HCT116 (cell line): ENCODE data around the gene NKTR. TPM values are rescaled to one million over a fixed set of nuclear protein-coding genes. Genes with fewer than 3 reads are reported as not detected.

Experiments
- ATAC-seq: fragments of 200-7000 bp; cut with Tn5 transposase; 2 replicates; pipeline ENCODE4 v1.9.1; 2020; ENCODE audit warnings: mild to moderate bottlenecking, moderate library complexity
- BruUV-seq: library from RNA; stranded (reverse); fragments of 400-500 nt; replicated peaks from 2 replicates; lab custom pipeline; 2021; lab: Mats Ljungman, UMichigan
- CTCF ChIA-PET: fragments of 300-600 bp; sonication (Branson Sonifier 250); formaldehyde crosslinking; loops from one replicate; lab custom pipeline; 2021; ENCODE audit warnings: antibody characterized with exemption; lab: Charles Lee
- POLR2A ChIA-PET: fragments of 300-600, 350-600 bp; sonication (Branson Sonifier 250); formaldehyde crosslinking; loops from one replicate; lab custom pipeline; 2021; ENCODE audit warnings: antibody characterized with exemption; lab: Charles Lee
- RAD21 ChIA-PET, 2 experiments: fragments of 300-600 bp; sonication (Branson Sonifier 250); formaldehyde crosslinking; loops; one replicate each; lab custom pipeline; 2023; ENCODE audit warnings: low total read pairs in 2 of 2; ENCODE audit not compliant: uncharacterized antibody in 2 of 2, unreplicated experiment in 2 of 2, low non-redundant PET in 1 of 2; lab: Charles Lee
- DNase-seq: peaks from one replicate; pipeline ENCODE4 v3.0.0-alpha.2; 2010; ENCODE audit warnings: low read depth, low spot score
- H2AFZ ChIP-seq: fragments of 200-600 bp; shearing (Covaris generic), sonication (generic); 2 replicates; pipeline ENCODE4 v1.6.1; 2017; ENCODE audit warnings: low read depth, mixed run types, mixed read lengths, antibody characterized with exemption, low read length; ENCODE audit not compliant: poor library complexity, severe bottlenecking
- H3K27ac ChIP-seq: 2 replicates; pipeline ENCODE4 v1.5.1; 2012; ENCODE audit warnings: low read depth, low read length
- H3K27me3 ChIP-seq: fragments of 200-600 bp; sonication (generic); 2 replicates; pipeline ENCODE4 v1.6.1; 2016; ENCODE audit warnings: mixed run types, low read length, mixed read lengths; ENCODE audit not compliant: insufficient read depth
- H3K36me3 ChIP-seq, 2 experiments: fragments of 200-500 bp in 1 of 2; fragments of 200-600 bp in 1 of 2; sonication (Bioruptor generic) in 1 of 2; sonication (generic) in 1 of 2; 2 replicates each; pipeline versions ENCODE4 v1.5.1 to v1.6.1; 2014 to 2016; ENCODE audit warnings: low read length in 2 of 2, inconsistent platforms in 1 of 2, mixed read lengths in 1 of 2, mixed run types in 1 of 2; ENCODE audit not compliant: insufficient read depth in 2 of 2, control insufficient read depth in 1 of 2
- H3K4me1 ChIP-seq, 2 experiments: fragments of 200-600 bp in 1 of 2; sonication (generic) in 1 of 2; 2 replicates each; pipeline versions ENCODE4 v1.5.1 to v1.6.1; 2012 to 2017; ENCODE audit warnings: low read length in 2 of 2, inconsistent platforms in 1 of 2, mild to moderate bottlenecking in 1 of 2, mixed read lengths in 1 of 2, mixed run types in 1 of 2, moderate library complexity in 1 of 2; ENCODE audit not compliant: insufficient read depth in 2 of 2, control insufficient read depth in 1 of 2
- H3K4me2 ChIP-seq: fragments of 200-600 bp; sonication (generic); 2 replicates; pipeline ENCODE4 v1.6.1; 2017; ENCODE audit warnings: mixed run types, low read length, mixed read lengths
- H3K4me3 ChIP-seq, 2 experiments: fragments of 200-600 bp in 1 of 2; sonication (generic) in 1 of 2; replicated peaks in 1 of 2; 2 replicates each; pipeline ENCODE4 v1.5.1; 2011 to 2016; ENCODE audit warnings: low read length in 2 of 2, control low read depth in 1 of 2, low read depth in 1 of 2, mild to moderate bottlenecking in 1 of 2, mixed read lengths in 1 of 2, mixed run types in 1 of 2
- H3K79me2 ChIP-seq: fragments of 200-600 bp; sonication (generic); 2 replicates; pipeline ENCODE4 v1.6.1; 2017; ENCODE audit warnings: mild to moderate bottlenecking, mixed run types, low read length, moderate library complexity, mixed read lengths; ENCODE audit not compliant: insufficient read depth
- H3K9ac ChIP-seq: fragments of 200-600 bp; sonication (generic); 2 replicates; pipeline ENCODE4 v1.6.1; 2016; ENCODE audit warnings: low read length, mixed read lengths
- H3K9me2 ChIP-seq: fragments of 200-600 bp; sonication (generic), shearing (Covaris generic); 2 replicates; pipeline ENCODE4 v1.6.1; 2017; ENCODE audit warnings: mixed run types, mild to moderate bottlenecking, moderate library complexity; ENCODE audit not compliant: insufficient read depth
- H3K9me3 ChIP-seq, 2 experiments: fragments of 200-500 bp in 1 of 2; fragments of 200-600 bp in 1 of 2; sonication (Bioruptor generic) in 1 of 2; sonication (generic) in 1 of 2; 2 replicates each; pipeline ENCODE4 v1.6.1; 2014 to 2017; ENCODE audit warnings: low read length in 2 of 2, mixed read lengths in 2 of 2, inconsistent platforms in 1 of 2, low read depth in 1 of 2, mild to moderate bottlenecking in 1 of 2, mixed run types in 1 of 2, moderate library complexity in 1 of 2; ENCODE audit not compliant: control insufficient read depth in 1 of 2, insufficient read depth in 1 of 2
- H4K20me1 ChIP-seq: fragments of 200-600 bp; sonication (generic), shearing (Covaris generic); 2 replicates; pipeline ENCODE4 v1.6.1; 2017; ENCODE audit warnings: mixed run types, mild to moderate bottlenecking, moderate library complexity; ENCODE audit not compliant: insufficient read depth
- CEBPB ChIP-seq: IDR thresholded peaks from 2 replicates; pipeline ENCODE4 v1.6.1; 2012; ENCODE audit warnings: low read depth
- EGR1 ChIP-seq: IDR thresholded peaks from 2 replicates; pipeline ENCODE4 v1.6.1; 2012; ENCODE audit warnings: low read depth
- ELF1 ChIP-seq: IDR thresholded peaks from 2 replicates; pipeline ENCODE4 v1.6.1; 2012; ENCODE audit warnings: low read depth, borderline replicate concordance
- EZH2 ChIP-seq: fragments of 200-600 bp; sonication (generic); IDR thresholded peaks from 2 replicates; pipeline ENCODE4 v1.6.1; 2017; ENCODE audit warnings: antibody characterized with exemption, mixed run types
- FOSL1 ChIP-seq: IDR thresholded peaks from 2 replicates; pipeline ENCODE4 v1.6.1; 2012; ENCODE audit warnings: low read depth
- JUND ChIP-seq: IDR thresholded peaks from 2 replicates; pipeline ENCODE4 v1.6.1; 2012
- POLR2A ChIP-seq: IDR thresholded peaks from 2 replicates; pipeline ENCODE4 v1.7.0; 2011; ENCODE audit warnings: borderline replicate concordance; ENCODE audit not compliant: insufficient read depth, insufficient read length; ENCODE audit errors: extremely low read depth
- POLR2AphosphoS5 ChIP-seq: IDR thresholded peaks from 2 replicates; pipeline ENCODE4 v1.6.1; 2011; ENCODE audit warnings: mild to moderate bottlenecking, low read depth, low read length, moderate library complexity
- RAD21 ChIP-seq: IDR thresholded peaks from 2 replicates; pipeline ENCODE4 v1.6.1; 2012; ENCODE audit warnings: low read depth, mild to moderate bottlenecking
- SIN3A ChIP-seq: IDR thresholded peaks from 2 replicates; pipeline ENCODE4 v1.6.1; 2012; ENCODE audit warnings: low read depth
- SP1 ChIP-seq: IDR thresholded peaks from 2 replicates; pipeline ENCODE4 v1.6.1; 2012; ENCODE audit warnings: low read depth
- TCF7L2 ChIP-seq: IDR thresholded peaks from 2 replicates; pipeline ENCODE4 v1.7.0; 2011; ENCODE audit warnings: borderline replicate concordance, inconsistent platforms; ENCODE audit not compliant: insufficient read depth, insufficient read length; ENCODE audit errors: extremely low read depth
- YY1 ChIP-seq: IDR thresholded peaks from 2 replicates; pipeline ENCODE4 v1.6.1; 2011; ENCODE audit warnings: low read length, low read depth, moderate library complexity, mild to moderate bottlenecking; ENCODE audit not compliant: insufficient replicate concordance; ENCODE audit errors: extremely low read depth
- ZFX ChIP-seq: fragments of 450-650 bp; IDR thresholded peaks from 2 replicates; pipeline ENCODE4 v1.6.1; 2017
- ZNF274 ChIP-seq: fragments of 200-500 bp; sonication (Bioruptor generic); IDR thresholded peaks from 2 replicates; pipeline ENCODE4 v1.6.1; 2014; ENCODE audit warnings: mild to moderate bottlenecking, low read depth, low read length, inconsistent platforms
- intact Hi-C: fragments of 100-400 bp; cut with micrococcal nuclease; formaldehyde crosslinking; loops from 2 replicates; pipeline ENCODE4 v1.10.0; 2022
- total RNA-seq: library from RNA; stranded (reverse); gene quantifications from one replicate; pipeline ENCODE4 v1.2.1, GENCODE V29; 2021; ENCODE audit not compliant: unreplicated experiment
- TF ChIP-seq, protein P1 (sequence below): IDR thresholded peaks from 2 replicates; pipeline ENCODE4 v1.6.1; 2012
- TF ChIP-seq, protein P2 (sequence below): IDR thresholded peaks from 2 replicates; pipeline ENCODE4 v1.6.1; 2011; ENCODE audit warnings: mild to moderate bottlenecking, low read length, moderate library complexity; ENCODE audit not compliant: insufficient replicate concordance; ENCODE audit errors: extremely low read depth

Gene NKTR
- total RNA-seq, 1 experiment from 2014 or later: 59.7 TPM

DNA sequence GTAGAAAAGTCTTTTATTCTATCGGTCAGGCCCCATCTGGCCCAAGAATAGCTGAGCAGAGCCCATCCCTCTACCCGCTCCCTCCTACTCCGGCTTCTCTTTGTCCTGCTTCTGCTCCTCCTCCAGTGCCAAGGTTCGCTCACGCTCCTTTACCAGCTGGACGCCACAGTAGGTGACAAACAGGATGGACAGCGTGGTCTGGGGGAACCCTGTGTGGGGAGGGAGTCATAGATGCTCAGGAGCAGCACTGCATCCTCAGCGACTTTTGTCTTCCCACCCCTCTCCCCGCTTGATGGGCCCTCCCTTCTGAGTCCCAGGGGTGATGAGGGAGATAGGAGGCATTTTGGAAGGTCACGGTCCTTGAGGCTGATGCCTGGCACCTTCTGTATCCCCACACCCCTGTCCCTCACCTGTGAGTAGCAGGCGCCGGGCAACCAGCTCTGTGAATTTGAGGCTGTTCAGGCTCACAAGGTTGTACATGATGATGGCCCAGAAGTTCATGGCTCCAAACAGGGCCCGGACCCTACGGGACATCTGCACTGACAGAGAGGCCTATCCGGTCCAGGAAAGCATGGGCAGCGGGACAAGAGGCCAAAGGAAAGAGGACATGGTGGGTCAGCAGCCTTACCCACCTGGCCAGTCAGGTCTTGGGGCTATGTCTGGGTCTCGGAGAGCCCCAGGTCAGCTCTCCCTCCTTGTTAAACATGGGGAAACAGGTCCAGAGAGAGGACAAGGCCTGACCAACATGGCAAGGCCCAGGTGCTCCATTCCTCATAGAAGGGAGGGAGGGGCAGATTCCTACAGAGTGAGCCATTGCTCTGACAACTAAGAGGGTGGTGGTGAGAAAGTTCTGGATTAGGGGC is 92.4 kb downstream of the NKTR start:
- RAD21 ChIA-PET: no interaction called here
- CTCF ChIA-PET: no interaction called here

DNA sequence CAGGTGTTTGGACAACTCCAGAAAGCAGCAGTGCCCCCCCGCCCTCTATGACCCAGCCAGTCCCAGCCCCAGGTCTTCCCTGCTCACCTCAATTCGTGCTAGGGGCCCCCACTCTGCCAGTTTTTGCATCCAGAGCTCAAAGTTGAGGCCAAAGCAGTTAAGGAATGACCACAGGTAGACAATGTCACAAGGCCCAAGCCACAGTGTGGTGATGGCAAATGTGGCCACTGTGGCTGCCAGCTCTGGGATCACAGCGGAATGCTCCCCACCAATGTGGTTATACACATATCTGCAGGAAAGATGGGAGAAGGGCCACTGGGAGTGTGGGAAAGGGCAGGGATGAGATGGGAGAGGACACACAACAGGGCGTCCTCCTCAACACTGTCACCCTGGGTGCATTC is 93.0 kb downstream of the NKTR start:
- RAD21 ChIA-PET: no interaction called here
- POLR2A ChIA-PET: no interaction called here
- Histone ChIP-seq H3K9me3 (no peaks in the 10 kb centered on the region), H3K4me1 (peaks cover 0 to 3% of the 10 kb centered on the region in 2 experiments; a peak in 1 of 4 replicates), H3K36me3 (no peaks in the 10 kb centered on the region), H2AFZ (no peak overlapping the region), H3K9ac (no peak overlapping the region), H3K27me3 (peaks cover 6% of the 10 kb centered on the region; the same call in 1 of the 2 replicates), H4K20me1 (no peaks in the 10 kb centered on the region), H3K4me2 (no peak overlapping the region), H3K79me2 (no peaks in the 10 kb centered on the region), H3K4me3 (no peak overlapping the region), H3K27ac (no peak overlapping the region), H3K9me2 (no peaks in the 10 kb centered on the region)
- ATAC-seq: no peak
- intact Hi-C loops: no loop called here
- CTCF ChIA-PET: no interaction called here
- DNase-seq: no peak
- BruUV-seq: no TSS peak
- no peak for TF ChIP-seq TCF7L2
- no peak for TF ChIP-seq POLR2A
- no peak for TF ChIP-seq SP1
- TF ChIP-seq, protein P1, sequence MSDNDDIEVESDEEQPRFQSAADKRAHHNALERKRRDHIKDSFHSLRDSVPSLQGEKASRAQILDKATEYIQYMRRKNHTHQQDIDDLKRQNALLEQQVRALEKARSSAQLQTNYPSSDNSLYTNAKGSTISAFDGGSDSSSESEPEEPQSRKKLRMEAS: no peak
- TF ChIP-seq, protein P2, sequence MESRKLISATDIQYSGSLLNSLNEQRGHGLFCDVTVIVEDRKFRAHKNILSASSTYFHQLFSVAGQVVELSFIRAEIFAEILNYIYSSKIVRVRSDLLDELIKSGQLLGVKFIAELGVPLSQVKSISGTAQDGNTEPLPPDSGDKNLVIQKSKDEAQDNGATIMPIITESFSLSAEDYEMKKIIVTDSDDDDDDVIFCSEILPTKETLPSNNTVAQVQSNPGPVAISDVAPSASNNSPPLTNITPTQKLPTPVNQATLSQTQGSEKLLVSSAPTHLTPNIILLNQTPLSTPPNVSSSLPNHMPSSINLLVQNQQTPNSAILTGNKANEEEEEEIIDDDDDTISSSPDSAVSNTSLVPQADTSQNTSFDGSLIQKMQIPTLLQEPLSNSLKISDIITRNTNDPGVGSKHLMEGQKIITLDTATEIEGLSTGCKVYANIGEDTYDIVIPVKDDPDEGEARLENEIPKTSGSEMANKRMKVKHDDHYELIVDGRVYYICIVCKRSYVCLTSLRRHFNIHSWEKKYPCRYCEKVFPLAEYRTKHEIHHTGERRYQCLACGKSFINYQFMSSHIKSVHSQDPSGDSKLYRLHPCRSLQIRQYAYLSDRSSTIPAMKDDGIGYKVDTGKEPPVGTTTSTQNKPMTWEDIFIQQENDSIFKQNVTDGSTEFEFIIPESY: no peak
- no peak for TF ChIP-seq POLR2AphosphoS5
- TF ChIP-seq CEBPB: no peak
- TF ChIP-seq EGR1: no peak
- no peak for TF ChIP-seq EZH2
- no peak for TF ChIP-seq ZNF274
- no peak for TF ChIP-seq ELF1
- no peak for TF ChIP-seq RAD21
- TF ChIP-seq JUND: no peak
- TF ChIP-seq FOSL1: no peak
- no peak for TF ChIP-seq SIN3A
- no peak for TF ChIP-seq ZFX

More for the DNA sequence above, 92.4 kb downstream of the NKTR start:
- Histone ChIP-seq H3K4me3 (no peak overlapping the region), H4K20me1 (no peaks in the 10 kb centered on the region), H3K9me2 (no peaks in the 10 kb centered on the region), H3K79me2 (no peaks in the 10 kb centered on the region), H3K9me3 (no peaks in the 10 kb centered on the region), H3K4me1 (peaks cover 0 to 3% of the 10 kb centered on the region in 2 experiments; a peak in 1 of 4 replicates), H3K27me3 (peaks cover 6% of the 10 kb centered on the region; the same call in 1 of the 2 replicates), H3K9ac (no peak overlapping the region), H3K36me3 (no peaks in the 10 kb centered on the region), H3K27ac (no peak overlapping the region), H3K4me2 (no peak overlapping the region), H2AFZ (no peak overlapping the region)
- DNase-seq (no peak), ATAC-seq (no peak)
- intact Hi-C loops: no loop called here
- POLR2A ChIA-PET: no interaction called here
- no TSS peak for BruUV-seq
- TF ChIP-seq YY1: no peak
- no peak for TF ChIP-seq ZFX
